ENCODE data around the gene PTCH2. TPM values are rescaled to one million over a fixed set of nuclear protein-coding genes. Genes with fewer than 3 reads are reported as not detected.
"Not testable (repeated sequence)": the region's sequence is repeated elsewhere in the genome, so short reads cannot be mapped to it uniquely, and the experiment has no call there.

PTCH2 gene
- polyA plus RNA-seq, 1 donor from 2014 or later: 0.21 TPM

DNA sequence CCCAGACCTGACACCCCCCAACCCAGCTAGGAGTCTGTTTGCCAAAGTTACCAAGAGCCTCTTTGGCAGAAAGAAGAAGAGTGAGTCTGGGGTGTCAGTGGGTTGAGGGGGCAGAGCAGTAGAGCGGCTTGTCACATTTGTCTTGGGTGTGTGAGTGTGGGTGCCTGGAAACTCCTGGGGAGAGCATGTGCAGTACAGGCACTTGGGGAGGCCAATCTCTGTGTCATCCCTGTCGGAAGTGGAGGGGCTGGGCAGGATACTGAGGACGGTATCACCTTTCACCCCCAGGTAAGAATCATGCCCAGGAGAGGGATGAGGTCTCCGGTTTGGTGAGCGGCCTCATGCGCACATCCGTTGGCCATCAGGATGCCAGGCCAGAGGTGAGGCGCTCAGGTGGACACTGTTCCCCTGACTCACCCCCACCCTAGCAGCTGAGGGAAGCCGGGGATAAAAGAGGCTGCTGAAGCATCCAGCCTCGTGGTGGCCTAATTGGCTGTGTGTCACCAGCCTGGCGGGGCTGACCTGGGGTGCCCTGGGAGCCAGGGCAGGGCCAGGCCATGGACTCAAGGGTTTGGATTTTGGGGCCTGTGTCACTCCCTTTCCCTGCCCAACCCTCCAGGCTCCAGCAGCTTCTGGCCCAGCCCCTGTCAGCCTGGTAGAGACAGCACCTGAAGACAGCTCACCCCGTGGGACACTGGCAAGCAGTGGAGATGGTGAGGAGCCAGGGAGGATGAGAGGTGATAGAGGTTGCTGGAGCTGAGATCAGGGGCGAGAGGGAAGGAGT is 39.5 kb downstream of the PTCH2 start:
- Mint-ChIP-seq H3K27me3 (no peaks in the 10 kb centered on the region), H3K36me3 (peaks cover 1% of the 10 kb centered on the region), H3K4me3 (peak overlapping the region in 3 of 4 donors; percentile 21 to 47 (median 22)), H3K4me1 (peaks cover 21 to 33% (median 23%) of the 10 kb centered on the region in 3 donors), H3K27ac (peak overlapping the region in 2 of 3 donors; percentile 74 to 88), H3K9me3 (no peaks in the 10 kb centered on the region)

DNA sequence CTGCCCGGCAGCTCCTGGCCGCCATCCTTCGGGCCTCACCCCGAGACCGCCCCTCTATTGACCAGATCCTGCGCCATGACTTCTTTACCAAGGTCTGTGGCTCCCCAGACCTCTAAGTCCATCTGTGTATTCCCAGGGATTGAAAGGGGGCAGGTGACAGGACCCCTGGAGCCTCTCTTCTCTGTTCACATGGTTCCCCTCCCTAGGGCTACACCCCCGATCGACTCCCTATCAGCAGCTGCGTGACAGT is 40.1 kb downstream of the PTCH2 start:
- Mint-ChIP-seq H3K36me3 (peaks cover 1% of the 10 kb centered on the region), H3K9me3 (no peaks in the 10 kb centered on the region), H3K4me3 (peak overlapping the region; percentile 21 to 81 (median 44)), H3K4me1 (peaks cover 21 to 29% (median 21%) of the 10 kb centered on the region in 3 donors), H3K27ac (peak overlapping the region; percentile 31 to 88 (median 54)), H3K27me3 (no peaks in the 10 kb centered on the region)

DNA sequence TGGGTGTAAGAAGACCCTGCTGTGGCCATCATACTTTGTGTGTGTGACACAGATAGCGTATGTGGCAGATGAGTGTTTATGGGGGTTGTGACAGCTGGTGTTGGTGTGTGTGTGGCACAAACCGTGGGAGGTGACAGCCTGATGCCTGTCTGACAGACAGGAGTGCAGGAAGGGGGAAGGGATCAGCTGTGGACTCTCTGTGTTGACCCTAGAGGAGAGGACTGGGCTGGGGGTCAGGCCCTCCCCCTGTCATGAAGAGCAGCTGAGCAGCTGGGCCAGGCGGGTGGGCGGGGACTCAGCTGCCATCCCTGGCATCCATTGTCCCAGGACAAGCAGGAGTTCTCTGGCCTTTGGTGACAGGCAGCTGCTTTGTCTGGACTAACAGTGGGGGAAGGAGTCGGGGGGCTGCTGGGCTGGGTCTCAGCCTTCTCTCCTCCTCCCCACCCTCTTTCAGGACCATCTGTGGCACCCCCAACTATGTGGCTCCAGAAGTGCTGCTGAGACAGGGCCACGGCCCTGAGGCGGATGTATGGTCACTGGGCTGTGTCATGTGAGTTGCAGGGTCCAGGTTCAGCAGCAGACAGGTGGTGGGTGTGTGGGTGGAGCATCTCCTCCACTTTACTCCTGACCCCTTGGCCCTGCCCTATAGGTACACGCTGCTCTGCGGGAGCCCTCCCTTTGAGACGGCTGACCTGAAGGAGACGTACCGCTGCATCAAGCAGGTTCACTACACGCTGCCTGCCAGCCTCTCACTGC is 40.6 kb downstream of the PTCH2 start:
- Mint-ChIP-seq H3K4me1 (peaks cover 16 to 24% (median 17%) of the 10 kb centered on the region in 3 donors), H3K36me3 (peaks cover under 1% of the 10 kb centered on the region), H3K4me3 (peak overlapping the region; percentile 37 to 91 (median 74)), H3K27ac (peak overlapping the region; percentile 54 to 88 (median 77)), H3K9me3 (no peaks in the 10 kb centered on the region), H3K27me3 (no peaks in the 10 kb centered on the region)

DNA sequence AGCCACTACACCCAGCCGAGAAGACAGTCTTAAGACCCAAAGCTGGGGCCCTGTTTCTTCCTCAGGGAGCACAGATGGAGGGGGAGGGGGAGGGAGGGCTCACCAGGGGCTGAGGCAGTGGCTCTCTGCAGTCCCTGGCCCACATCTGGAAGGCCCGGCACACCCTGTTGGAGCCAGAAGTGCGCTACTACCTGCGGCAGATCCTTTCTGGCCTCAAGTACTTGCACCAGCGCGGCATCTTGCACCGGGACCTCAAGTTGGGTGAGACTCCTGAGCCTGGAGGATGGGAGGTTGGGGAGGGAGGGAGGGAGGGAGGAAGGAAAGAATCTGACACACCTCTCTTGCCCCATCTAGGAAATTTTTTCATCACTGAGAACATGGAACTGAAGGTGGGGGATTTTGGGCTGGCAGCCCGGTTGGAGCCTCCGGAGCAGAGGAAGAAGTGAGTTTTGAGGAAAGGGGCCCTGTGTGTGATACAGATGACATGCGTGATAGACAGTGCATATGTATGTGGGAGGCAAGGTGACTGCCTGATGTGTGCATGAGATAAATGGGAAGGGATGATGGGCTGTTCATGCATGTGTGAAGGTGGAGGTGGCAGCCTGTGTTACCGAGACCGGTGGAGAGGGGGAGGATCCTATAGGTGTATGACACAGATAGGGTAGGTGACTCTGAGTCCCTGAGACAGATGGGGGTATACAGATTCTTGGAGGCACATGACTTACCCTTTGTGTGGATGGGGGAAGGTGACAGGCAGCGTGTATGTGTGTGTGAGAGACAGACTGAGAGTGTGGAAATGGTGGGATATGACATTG is 41.4 kb downstream of the PTCH2 start:
- Mint-ChIP-seq H3K27ac (peak overlapping the region; percentile 40 to 81 (median 45)), H3K4me1 (peaks cover 8 to 17% (median 10%) of the 10 kb centered on the region in 3 donors), H3K27me3 (no peaks in the 10 kb centered on the region), H3K9me3 (no peaks in the 10 kb centered on the region), H3K4me3 (peak overlapping the region; percentile 74 to 94 (median 92)), H3K36me3 (no peaks in the 10 kb centered on the region)

DNA sequence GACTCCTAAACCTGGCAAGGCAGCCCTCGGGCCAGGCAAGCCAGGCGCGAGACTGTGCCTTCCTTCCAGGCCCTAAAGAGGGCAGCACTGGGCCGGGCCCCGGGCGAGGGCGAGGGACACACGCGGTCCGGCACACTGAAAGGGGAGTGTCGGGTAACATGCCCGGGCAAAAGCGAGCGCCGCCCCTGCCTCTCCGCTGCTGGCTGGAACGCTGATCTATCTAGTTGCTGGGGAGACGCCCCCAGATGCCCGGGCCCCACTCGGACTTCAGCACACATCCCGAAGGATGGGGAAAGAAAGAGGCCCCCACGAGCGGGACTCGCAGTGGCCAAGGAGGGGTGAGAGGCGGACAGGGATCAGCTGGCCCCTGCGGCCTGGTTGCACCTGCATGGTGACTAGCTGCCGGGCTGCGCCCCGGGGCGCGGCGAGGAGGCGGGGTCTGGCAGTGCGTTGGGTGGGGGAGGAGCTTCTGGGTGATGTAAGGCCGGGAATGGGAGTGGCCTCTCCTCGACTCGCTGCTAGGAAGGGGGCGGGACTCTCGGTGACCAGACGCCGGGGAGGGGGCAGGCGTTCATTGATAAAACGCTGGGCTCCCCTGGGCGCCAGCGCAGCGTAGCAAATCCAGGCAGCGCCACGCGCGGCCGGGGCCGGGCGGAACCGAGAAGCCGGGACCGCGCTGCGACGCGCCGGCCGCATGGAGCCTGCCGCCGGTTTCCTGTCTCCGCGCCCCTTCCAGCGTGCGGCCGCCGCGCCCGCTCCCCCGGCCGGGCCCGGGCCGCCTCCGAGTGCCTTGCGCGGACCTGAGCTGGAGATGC is 43.1 kb downstream of the PTCH2 start, which contains the start of gene PLK3:
TSS of gene PLK3 (plus strand) at position 608 of the 815 bp plus-strand sequence. CDS start at position 695, 87 bp downstream.
- H3K4me1 Mint-ChIP-seq: peaks cover 7 to 17% (median 10%) of the 10 kb centered on the region in 3 donors
- no peaks in the 10 kb centered on the region for H3K36me3 Mint-ChIP-seq
- H3K4me3 Mint-ChIP-seq: peak within 1 kb of the TSS; percentile 95 to 99 (median 96)
- no peaks in the 10 kb centered on the region for H3K9me3 Mint-ChIP-seq
- H3K27ac Mint-ChIP-seq: peak within 1 kb of the TSS; percentile 93 to 100 (median 99)
- no peaks in the 10 kb centered on the region for H3K27me3 Mint-ChIP-seq

DNA sequence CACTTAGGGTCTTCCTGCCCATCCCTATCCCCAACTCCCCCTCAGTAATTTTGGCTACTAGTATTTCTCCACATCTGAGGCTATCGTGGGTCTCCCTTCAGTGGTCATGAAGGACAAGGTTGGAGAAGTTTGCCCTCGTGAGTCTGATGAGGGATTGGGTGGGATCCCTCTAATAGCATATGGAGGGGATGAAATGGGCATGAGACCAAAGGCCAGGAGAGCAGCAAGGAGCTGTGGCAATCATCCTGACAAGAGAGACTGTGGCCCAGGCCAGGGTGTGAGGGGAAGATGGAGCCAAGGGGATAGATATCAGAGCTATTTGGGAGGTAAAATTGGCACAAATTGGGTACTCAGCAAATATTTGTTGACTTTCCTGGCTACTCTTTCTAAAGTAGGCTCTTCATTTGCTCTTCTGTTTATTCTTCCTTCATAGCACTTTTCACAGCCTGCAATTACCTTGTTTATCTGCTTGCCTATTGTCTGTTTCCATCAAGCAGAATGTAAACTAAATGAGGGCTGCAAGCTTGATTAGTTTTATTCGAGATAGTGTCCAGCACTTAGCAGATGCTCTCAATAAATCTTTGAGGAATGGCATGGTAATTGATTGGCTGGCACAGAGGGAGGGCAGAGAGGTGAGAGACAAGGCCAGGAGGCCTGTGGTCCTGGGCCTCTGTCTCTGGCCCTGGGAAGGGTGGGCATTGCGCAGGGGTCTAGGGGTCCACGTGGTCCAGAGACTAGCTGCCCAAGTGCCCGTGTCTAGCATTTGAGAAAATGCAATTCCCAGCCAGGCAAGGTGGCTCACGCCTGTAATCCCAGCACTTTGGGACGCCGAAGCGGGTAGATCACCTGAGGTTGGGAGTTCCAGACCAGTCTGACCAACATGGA is 44.3 kb downstream of the PTCH2 start:
- Mint-ChIP-seq H3K36me3 (no peaks in the 10 kb centered on the region), H3K9me3 (no peaks in the 10 kb centered on the region), H3K27me3 (no peaks in the 10 kb centered on the region), H3K4me3 (peak overlapping the region in 3 of 4 donors; percentile 38 to 76 (median 59)), H3K4me1 (peaks cover 7 to 17% (median 10%) of the 10 kb centered on the region in 3 donors), H3K27ac (peak overlapping the region in 2 of 3 donors; percentile 18 to 73)

DNA sequence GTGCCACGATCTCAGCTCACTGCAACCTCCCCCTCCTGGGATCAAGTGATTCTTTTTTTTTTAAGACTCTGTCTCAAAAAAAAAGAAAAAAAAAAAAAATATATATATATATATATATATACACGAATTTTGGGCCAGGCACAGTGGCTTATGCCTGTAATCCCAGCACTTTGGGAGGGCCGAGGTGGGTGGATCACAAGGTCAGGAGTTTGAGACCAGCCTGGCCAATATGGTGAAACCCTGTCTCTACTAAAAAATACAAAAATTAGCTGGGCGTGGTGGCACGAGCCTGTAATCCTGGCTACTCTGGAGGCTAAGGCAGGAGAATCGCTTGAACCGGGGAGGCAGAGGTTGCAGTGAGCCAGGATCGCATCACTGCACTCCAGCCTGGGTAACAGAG is 45.2 kb downstream of the PTCH2 start:
- Mint-ChIP-seq H3K4me3 (peak overlapping the region in 1 of 4 donors; percentile 59), H3K4me1 (peaks cover 7 to 16% (median 13%) of the 10 kb centered on the region in 3 donors)
- H3K36me3 Mint-ChIP-seq, H3K27ac Mint-ChIP-seq, H3K9me3 Mint-ChIP-seq, H3K27me3 Mint-ChIP-seq: not testable (repeated sequence)

DNA sequence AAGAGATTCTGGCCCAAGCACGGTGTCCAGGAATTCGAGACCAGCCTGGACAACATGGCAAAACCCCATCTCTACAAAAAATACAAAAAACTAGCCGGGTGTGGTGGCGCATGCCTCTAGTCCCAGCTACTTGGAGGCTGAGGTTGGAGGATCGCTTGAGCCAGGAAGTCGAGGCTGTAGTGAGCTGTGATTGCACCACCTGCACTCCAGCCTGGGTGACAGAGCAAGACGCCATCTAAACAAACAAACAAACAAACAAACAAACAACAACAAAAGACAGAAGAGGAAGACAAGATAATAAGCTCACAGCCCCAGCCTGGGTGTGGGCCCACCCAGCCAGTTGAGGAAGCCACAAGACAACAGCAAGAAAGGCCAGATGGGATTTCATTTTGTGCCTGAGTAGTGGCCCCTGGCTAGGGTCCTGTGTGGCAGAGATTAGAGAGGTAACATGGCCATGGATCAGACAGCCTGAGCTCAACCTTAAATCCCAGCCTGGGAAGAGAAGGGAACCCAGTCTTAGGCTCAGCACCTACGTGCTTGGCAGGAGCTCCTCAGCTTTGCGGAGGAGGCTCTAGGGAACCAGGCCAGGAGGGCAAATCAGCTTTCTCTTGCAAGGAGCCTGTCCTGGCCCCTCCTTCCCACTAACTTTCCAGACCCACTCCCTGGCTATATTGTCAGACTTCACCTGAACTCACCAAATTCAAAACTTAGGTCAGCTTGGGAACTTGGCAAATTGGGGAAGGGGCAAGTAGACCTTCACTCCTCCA is 50.1 kb downstream of the PTCH2 start:
- H3K27me3 Mint-ChIP-seq: no peaks in the 10 kb centered on the region
- peaks cover 0 to 3% (median 2%) of the 10 kb centered on the region in 3 donors for H3K4me1 Mint-ChIP-seq
- no peak overlapping the region for H3K4me3 Mint-ChIP-seq
- no peaks in the 10 kb centered on the region for H3K9me3 Mint-ChIP-seq
- no peaks in the 10 kb centered on the region for H3K36me3 Mint-ChIP-seq
- H3K27ac Mint-ChIP-seq: peak overlapping the region in 2 of 3 donors; percentile 83 to 85

DNA sequence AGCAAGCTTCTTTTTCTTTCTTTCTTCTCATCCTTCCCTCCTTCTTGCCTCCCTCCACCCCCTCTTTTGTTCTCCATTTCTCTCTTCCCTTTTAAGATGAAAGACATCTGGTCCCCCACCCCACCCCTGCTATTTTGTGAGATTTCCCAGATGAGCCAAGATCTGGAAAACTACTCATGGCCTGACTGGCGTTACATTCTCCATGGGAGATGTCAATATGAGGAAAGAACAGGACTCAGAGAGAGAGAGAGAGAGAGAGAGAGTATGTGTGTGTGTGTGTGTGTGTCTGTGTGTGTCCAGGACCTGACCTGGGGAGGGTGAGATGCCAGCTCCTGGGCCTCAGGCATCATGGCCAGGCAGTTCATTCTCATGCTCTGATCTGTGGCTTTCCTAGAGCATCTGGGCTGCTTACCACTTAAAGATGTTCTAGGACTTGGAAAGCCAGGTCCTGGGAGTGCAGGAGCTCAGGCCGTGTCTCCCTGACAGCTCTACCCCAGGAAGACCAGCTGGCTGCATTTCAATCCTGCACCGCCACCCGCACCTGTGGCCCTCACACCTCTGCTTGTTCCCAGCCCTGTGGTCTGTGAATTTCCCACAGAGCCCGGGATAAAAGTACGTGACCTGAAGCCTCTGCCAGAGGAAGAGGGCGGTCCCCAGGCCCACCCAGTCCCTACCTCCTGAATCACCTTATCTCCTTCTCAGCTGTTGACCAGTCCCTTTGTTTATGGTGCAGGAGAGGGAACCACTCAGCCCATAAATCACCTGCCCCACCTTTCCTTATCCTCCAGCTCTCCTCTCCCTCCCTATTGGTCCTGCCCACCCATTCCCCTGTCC is 51.9 kb downstream of the PTCH2 start:
- no peaks in the 10 kb centered on the region for H3K9me3 Mint-ChIP-seq
- H3K36me3 Mint-ChIP-seq: no peaks in the 10 kb centered on the region
- H3K4me1 Mint-ChIP-seq: peaks cover 5% of the 10 kb centered on the region in 3 donors
- H3K27me3 Mint-ChIP-seq: no peaks in the 10 kb centered on the region
- no peak overlapping the region for H3K4me3 Mint-ChIP-seq
- peak overlapping the region; percentile 18 to 57 (median 26) for H3K27ac Mint-ChIP-seq

DNA sequence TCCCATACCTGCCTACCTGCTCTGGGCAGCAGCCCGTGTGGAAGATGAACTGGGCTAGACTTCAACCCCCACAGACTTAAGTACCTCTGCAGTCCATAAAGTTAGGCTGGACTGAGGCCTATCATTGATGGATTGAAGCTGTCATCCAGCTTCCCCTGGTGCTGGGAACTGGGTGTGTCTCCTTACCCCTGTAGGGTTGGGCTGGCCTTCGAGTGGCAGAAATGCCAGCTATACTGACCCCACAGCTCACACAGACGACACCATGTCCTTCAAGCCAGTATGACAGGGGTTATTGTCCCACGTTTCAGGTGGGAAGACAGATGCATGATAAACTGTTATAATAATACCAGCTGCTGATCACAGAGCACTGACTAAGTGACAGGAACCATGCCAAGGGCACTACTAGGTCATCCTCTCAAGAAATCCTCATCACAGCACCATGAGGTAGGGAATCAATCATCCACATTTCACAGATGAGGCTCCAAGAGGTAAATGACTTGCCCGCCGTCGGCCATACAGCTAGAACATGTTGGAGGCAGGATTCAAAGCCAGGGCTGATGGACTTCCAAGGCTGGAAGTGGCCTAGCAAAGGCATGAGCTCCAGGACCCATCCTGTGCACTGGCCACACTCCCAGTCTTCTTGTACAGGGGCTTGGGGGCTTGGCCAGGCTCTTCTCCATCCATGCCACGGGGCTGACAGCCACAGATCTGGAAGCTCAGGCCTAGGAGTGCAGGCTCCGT is 54.8 kb downstream of the PTCH2 start, which contains the start of gene BEST4:
TSS of gene BEST4 (minus strand) at position 51 of the 741 bp plus-strand sequence. CDS start 465 bp downstream, outside the sequence.
- H3K4me3 Mint-ChIP-seq: peak within 1 kb of the TSS in 3 of 4 donors; percentile 30 to 70 (median 46)
- peak within 1 kb of the TSS in 1 of 3 donors; percentile 54 for H3K27ac Mint-ChIP-seq
- H3K9me3 Mint-ChIP-seq: no peaks in the 10 kb centered on the region
- H3K27me3 Mint-ChIP-seq: no peaks in the 10 kb centered on the region
- H3K4me1 Mint-ChIP-seq: peaks cover 18 to 21% (median 19%) of the 10 kb centered on the region in 3 donors
- H3K36me3 Mint-ChIP-seq: no peaks in the 10 kb centered on the region

DNA sequence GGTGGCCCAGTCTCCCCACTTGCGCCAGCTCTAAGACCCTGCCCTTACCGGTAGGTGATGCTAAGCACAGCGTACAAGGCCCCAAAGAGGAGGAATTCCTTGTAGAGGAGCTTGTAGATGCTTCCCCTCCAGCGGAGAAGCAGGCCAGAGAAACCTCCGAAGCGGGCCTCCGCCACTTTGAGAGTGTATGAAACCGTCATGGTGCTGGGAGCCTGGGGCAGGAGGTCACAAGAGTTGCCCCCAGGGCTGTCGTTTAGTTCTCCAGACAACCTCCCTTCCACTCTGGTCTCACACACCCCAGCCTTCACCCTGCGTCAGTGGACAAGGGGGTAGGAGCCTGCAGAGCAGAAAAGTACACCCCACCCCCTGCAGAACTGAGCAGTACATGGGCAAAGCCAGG is 55.5 kb downstream of the PTCH2 start:
- H3K36me3 Mint-ChIP-seq: no peaks in the 10 kb centered on the region
- peaks cover 20 to 24% (median 21%) of the 10 kb centered on the region in 3 donors for H3K4me1 Mint-ChIP-seq
- no peaks in the 10 kb centered on the region for H3K27me3 Mint-ChIP-seq
- H3K27ac Mint-ChIP-seq: peak overlapping the region in 1 of 3 donors; percentile 54
- H3K9me3 Mint-ChIP-seq: no peaks in the 10 kb centered on the region
- H3K4me3 Mint-ChIP-seq: peak overlapping the region in 1 of 4 donors; percentile 32
